HK-2 (cell line): ENCODE data around the gene HMOX1.

Source experiments
- DNase-seq: peaks from one replicate; pipeline ENCODE4 v3.0.0-alpha.2; 2018; ENCODE audit not compliant: unreplicated experiment

The HMOX1 gene

DNA sequence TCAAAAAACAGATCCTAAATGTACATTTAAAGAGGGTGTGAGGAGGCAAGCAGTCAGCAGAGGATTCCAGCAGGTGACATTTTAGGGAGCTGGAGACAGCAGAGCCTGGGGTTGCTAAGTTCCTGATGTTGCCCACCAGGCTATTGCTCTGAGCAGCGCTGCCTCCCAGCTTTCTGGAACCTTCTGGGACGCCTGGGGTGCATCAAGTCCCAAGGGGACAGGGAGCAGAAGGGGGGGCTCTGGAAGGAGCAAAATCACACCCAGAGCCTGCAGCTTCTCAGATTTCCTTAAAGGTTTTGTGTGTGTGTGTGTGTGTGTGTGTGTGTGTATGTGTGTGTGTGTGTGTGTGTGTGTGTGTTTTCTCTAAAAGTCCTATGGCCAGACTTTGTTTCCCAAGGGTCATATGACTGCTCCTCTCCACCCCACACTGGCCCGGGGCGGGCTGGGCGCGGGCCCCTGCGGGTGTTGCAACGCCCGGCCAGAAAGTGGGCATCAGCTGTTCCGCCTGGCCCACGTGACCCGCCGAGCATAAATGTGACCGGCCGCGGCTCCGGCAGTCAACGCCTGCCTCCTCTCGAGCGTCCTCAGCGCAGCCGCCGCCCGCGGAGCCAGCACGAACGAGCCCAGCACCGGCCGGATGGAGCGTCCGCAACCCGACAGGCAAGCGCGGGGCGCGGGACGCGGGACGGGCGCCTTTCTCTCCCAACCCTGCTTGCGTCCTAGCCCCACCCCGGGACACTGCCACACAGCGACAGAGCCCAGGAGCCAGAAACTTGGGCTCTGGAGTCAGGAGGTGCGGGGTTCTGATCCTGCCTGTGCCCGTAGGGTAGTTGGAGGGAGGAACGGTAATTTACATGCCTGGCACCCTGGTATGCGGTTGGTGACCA lies at the start of gene HMOX1:
Gene HMOX1 (plus strand): TSS at position 560 of the 887 bp plus-strand sequence. CDS start 78 bp downstream, at position 638.
- DNase-seq = peak; percentile 88

- no peak for DNase-seq
These were observed 48.6 kb upstream of the HMOX1 start for GRCh38 chr22:35332278-35332677.

- DNase-seq = no peak
These were observed 47.7 kb upstream of the HMOX1 start for GRCh38 chr22:35333220-35333619.

- DNase-seq = no peak
These were observed 46.9 kb upstream of the HMOX1 start for GRCh38 chr22:35334004-35334403.

DNA sequence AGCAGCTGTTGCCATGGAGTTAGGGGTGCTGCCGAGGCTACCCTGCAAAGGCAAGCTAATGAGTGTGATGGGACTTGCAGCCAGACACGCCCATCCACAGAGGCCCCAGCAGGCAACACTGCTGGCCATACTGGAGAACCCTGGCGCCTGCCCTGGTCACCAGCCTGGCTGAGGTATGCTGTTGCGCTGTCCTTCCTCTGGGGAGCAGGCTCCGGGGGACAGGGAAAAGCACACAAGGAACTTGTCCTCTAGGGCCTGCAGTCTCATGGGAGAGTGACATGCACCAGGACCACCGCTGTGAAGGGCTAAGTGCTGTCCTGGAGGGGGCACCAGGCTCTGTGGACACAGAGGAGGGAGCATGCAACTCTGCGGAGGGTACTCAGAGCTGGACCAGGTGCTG lies 45.4 kb upstream of the HMOX1 start:
- no peak for DNase-seq

- DNase-seq = no peak
These were observed 44.7 kb upstream of the HMOX1 start for GRCh38 chr22:35335936-35336781.

DNA sequence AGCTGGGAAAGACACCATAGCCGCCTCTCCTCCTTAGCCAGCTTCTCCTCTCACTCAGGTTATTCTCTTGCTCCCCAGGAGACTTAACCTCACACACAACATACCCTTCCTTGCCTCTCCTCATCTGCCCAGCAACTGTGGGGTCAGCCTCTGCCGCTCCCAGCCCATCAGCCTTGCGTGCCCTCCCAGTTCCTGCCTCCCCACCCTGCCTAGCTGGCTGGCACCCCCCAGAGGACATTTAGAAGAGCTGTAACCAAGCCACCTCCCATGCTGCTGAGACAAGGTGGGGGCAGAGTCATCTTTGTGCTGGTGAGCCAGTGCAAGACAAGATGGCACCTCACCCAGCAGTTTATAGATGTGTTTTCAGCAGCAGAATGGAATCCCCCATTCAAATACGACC lies 43.0 kb upstream of the HMOX1 start:
- peak; percentile 28 for DNase-seq

DNA sequence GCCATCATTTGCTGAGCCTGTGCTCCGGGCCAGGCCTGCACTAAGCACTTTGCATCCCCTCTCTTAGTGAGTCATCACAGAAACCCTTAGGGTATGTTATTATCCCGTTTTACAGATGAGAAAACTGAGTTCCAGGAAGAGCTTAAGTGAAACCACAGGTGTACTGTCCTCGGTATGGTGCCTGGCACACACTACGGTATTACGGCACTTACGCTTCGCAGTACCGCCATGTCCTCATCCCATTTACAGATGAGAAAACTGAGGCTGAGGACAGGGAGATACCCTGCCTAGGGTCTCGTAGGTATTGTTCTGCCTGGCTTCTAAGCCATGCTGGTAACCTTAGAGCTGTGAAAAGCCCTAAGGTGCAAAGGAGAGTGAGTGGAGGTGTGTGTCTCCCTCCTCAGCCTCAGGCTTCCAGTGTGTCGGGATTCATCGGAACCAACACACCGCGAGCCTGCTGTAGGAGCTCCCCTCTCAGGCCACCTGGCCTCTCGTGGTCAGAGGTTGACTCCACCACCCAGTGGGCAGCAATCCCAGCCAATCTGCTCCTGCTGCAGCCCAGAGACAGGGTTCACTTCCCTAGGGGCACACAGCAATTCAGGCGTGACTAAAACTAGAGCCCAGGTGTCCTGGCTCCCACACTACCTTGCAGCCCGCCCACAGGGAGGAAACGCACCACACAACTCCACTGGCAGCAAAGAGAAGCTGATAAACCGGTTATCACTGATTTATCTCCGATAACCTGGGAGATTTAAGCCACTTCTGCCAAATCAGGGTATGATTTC lies 39.6 kb upstream of the HMOX1 start:
- no peak for DNase-seq

- no peak for DNase-seq
These were observed 38.5 kb upstream of the HMOX1 start for GRCh38 chr22:35342390-35342789.

DNA sequence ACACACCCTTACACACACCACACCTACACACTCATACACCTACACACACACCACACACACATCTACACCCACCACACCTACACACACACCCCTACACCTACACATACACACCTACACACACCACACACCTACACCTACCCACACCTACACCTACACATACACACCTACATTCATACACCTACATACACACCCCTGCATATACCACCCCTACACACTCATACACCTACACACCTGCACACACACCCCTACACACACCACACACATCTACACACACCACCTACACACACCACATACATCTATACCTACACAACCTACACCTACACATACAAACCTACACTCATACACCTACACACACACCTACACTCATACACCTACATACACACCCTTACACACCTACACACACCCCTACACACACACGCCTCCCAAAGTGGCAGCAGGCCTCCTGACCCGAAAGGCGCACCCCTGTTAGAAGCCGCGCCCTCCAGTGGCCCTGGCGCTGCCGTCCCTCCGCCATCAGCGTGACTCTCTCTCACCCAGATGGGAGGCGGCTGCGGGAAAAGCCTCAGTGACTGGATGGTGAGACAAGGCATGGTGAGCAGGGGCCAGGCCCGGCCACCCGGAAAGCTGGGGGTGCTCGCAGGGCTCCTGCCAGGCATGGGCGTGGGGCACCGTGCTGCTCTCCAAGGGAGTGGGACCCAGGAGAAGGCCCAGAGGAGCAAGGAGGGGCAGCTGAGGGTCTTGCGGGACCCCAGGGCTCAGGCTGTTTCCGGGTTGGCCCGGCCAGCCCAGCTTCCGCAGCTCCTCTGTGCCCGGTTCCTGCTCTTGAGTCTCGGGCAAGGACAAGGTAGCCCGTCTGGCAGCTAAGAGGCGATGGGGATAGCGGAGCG lies 37.0 kb upstream of the HMOX1 start:
- DNase-seq = no peak

GRCh38 chr22:35344956-35345690 lies 35.8 kb upstream of the HMOX1 start:
- no peak for DNase-seq

DNA sequence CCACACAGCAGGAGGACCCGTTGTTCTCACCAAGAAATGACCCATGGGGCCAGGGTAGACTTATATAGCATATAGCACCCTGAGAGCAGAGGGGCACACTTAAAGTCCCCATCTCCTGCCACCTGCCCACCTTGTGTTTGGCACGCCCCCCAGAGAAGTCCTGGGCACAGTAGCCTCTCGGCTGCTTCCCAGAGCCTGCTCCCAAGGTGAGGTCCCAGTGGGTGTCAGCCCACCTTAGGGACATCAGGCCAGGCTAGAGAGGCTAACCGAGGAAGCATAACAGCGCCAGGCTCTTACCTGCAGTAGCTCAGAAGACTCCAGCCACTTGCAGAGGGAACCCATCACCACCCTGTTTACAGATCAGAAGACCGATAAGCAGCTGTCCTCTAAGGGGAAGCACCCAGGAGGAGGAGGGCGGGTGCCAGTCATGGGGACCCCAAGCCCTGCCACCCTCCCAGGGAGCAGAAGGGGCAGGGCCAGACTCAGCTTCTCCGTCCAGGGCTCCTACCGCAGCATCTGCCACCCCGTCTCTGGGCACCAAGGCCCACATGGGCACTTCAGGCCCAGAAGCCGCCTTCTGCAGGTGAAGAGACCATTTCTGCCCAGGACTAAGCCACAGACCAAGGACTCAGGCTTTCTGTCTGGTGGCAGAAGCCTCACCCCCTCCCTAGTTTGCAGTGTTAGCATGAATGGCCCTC lies 34.9 kb upstream of the HMOX1 start:
- DNase-seq = no peak

- DNase-seq = no peak
These were observed 34.2 kb upstream of the HMOX1 start for GRCh38 chr22:35346596-35347220.

DNA sequence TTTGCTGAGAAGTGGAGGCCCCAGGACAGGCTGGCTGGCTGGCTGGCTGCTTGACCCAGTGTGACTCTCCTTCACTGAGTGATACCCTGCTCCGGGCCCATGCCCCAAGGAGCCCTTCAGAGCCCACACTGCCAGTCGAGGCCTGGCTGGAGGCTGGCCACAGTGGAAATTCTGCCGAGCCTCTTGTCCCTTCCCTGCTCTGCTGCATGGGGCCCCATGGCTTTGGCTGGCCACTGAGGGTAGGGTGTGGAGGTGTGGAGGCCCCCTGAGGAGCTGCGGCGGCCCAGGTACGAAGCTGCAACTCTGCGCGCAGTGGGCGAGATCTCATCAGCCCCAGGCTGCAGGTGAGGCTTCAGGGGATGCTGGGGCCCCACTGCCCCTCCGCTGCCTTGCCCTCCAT lies 33.4 kb upstream of the HMOX1 start:
- no peak for DNase-seq

- no peak for DNase-seq
These were observed 32.8 kb upstream of the HMOX1 start for GRCh38 chr22:35348026-35348590.

- DNase-seq = no peak
These were observed 32.2 kb upstream of the HMOX1 start for GRCh38 chr22:35348703-35349102.

GRCh38 chr22:35349368-35349703 lies 31.6 kb upstream of the HMOX1 start:
- DNase-seq = no peak

- DNase-seq = peak; percentile 27
These were observed 31.0 kb upstream of the HMOX1 start for GRCh38 chr22:35349704-35350538.
